GM12878 (cell line): ENCODE results near the gene TIGD7. TPM values are rescaled to one million over a fixed set of nuclear protein-coding genes. Genes with fewer than 3 reads are reported as not detected.

Experiments used
- ATAC-seq: fragments of 200-7000 bp; cut with Tn5 transposase; 3 replicates; pipeline ENCODE4 v1.9.1; 2020; ENCODE audit warnings: mild to moderate bottlenecking, moderate library complexity
- BruUV-seq: library from RNA; stranded (reverse); fragments of 400-500 nt; replicated peaks from 2 replicates; lab custom pipeline; 2021; lab: Mats Ljungman, UMichigan
- CTCF ChIA-PET: fragments of 300-600 bp; sonication (Branson Sonifier 250); formaldehyde crosslinking; extraction: SDS; loops from one replicate; lab custom pipeline; 2021; ENCODE audit warnings: inconsistent platforms; lab: Yijun Ruan, JAX
- POLR2A ChIA-PET: fragments of 350-600 bp; formaldehyde crosslinking; extraction: SDS; loops from one replicate; lab custom pipeline; 2021; ENCODE audit warnings: inconsistent platforms; lab: Charles Lee
- RAD21 ChIA-PET: fragments of 300-600 bp; sonication (Branson Sonifier 250); formaldehyde crosslinking; loops from one replicate; lab custom pipeline; 2023; ENCODE audit warnings: antibody characterized with exemption; ENCODE audit not compliant: unreplicated experiment; lab: Charles Lee
- SMC1A ChIA-PET: fragments of 300-600 bp; sonication (Branson Sonifier 250); formaldehyde crosslinking; loops from one replicate; lab custom pipeline; 2023; ENCODE audit not compliant: unreplicated experiment, uncharacterized antibody; lab: Charles Lee
- DNase-seq: peaks from one replicate; pipeline ENCODE4 v3.0.0-alpha.2; 2011; ENCODE audit warnings: low read depth, low spot score
- FAIRE-seq: peaks from 3 replicates; lab custom pipeline; 2011; peaks lifted over from hg19 to GRCh38; lab: Jason Lieb, UNC
- H2AFZ ChIP-seq: 2 replicates; pipeline ENCODE4 v1.6.0; 2011; ENCODE audit warnings: low read depth, low read length, control low read depth; ENCODE audit not compliant: control insufficient read depth
- H3K27ac ChIP-seq: 2 replicates; pipeline ENCODE4 v1.5.1; 2011; ENCODE audit warnings: control low read depth; ENCODE audit not compliant: control insufficient read depth, insufficient read depth
- H3K27me3 ChIP-seq, 2 experiments: replicated peaks in 1 of 2; 2 replicates each; pipeline versions ENCODE4 v1.6.0 to v1.6.1; 2011; ENCODE audit warnings: low read length in 1 of 2; ENCODE audit not compliant: control insufficient read depth in 2 of 2, insufficient read depth in 2 of 2
- H3K36me3 ChIP-seq, 2 experiments: 2 replicates each; pipeline ENCODE4 v1.5.1; 2011; ENCODE audit warnings: low read length in 1 of 2; ENCODE audit not compliant: control insufficient read depth in 2 of 2, insufficient read depth in 2 of 2
- H3K4me1 ChIP-seq: 2 replicates; pipeline ENCODE4 v1.6.1; 2011; ENCODE audit warnings: mild to moderate bottlenecking, low read length, moderate library complexity, mixed read lengths; ENCODE audit not compliant: control insufficient read depth, insufficient read depth
- H3K4me2 ChIP-seq: 2 replicates; pipeline ENCODE4 v1.6.0; 2011; ENCODE audit warnings: control low read depth; ENCODE audit not compliant: control insufficient read depth, insufficient read depth
- H3K4me3 ChIP-seq: fragments of 200-600 bp; sonication (generic); 2 replicates; pipeline ENCODE4 v1.5.1; 2016
- H3K79me2 ChIP-seq: 2 replicates; pipeline ENCODE4 v1.6.0; 2011; ENCODE audit warnings: low read length; ENCODE audit not compliant: control insufficient read depth, insufficient read depth
- H3K9ac ChIP-seq: 2 replicates; pipeline ENCODE4 v1.8.0; 2011; ENCODE audit warnings: low read length, control low read depth, mixed read lengths; ENCODE audit not compliant: control insufficient read depth, insufficient read depth
- H3K9me3 ChIP-seq: replicated peaks from 3 replicates; pipeline ENCODE4 v1.5.1; 2011; ENCODE audit warnings: mild to moderate bottlenecking, low read length; ENCODE audit not compliant: control insufficient read depth, insufficient read depth
- H4K20me1 ChIP-seq: 2 replicates; pipeline ENCODE4 v1.6.0; 2011; ENCODE audit not compliant: control insufficient read depth, insufficient read depth
- BCL3 ChIP-seq: IDR thresholded peaks from 2 replicates; pipeline ENCODE4 v1.6.1; 2011; ENCODE audit warnings: borderline replicate concordance, low read depth, mild to moderate bottlenecking, moderate library complexity, low read length; ENCODE audit not compliant: insufficient read depth, poor library complexity, severe bottlenecking
- BHLHE40 ChIP-seq, 2 experiments: fragments of 450-650 bp in 1 of 2; IDR thresholded peaks; 2 replicates each; pipeline ENCODE4 v1.6.1; 2011 to 2017; ENCODE audit warnings: low read depth in 2 of 2, borderline replicate concordance in 1 of 2, improper control_type of control experiment in 1 of 2, low read length in 1 of 2, mild to moderate bottlenecking in 1 of 2
- BMI1 ChIP-seq: fragments of 450-650 bp; IDR thresholded peaks from 2 replicates; pipeline ENCODE4 v1.6.1; 2016; ENCODE audit warnings: mild to moderate bottlenecking, moderate library complexity, borderline replicate concordance
- EGR1 ChIP-seq, 2 experiments: IDR thresholded peaks; 1 replicate in 1 of 2; 2 replicates in 1 of 2; pipeline ENCODE4 v1.6.1; 2011 to 2012; ENCODE audit warnings: low read depth in 2 of 2, low read length in 2 of 2, borderline replicate concordance in 1 of 2, mild to moderate bottlenecking in 1 of 2, moderate library complexity in 1 of 2
- HDGF ChIP-seq: fragments of 450-650 bp; IDR thresholded peaks from 2 replicates; pipeline ENCODE4 v1.6.1; 2016; ENCODE audit warnings: antibody characterized with exemption
- MXI1 ChIP-seq: fragments of 150-350 bp; IDR thresholded peaks from 2 replicates; pipeline ENCODE4 v1.6.1; 2011; ENCODE audit warnings: low read depth, mild to moderate bottlenecking, inconsistent platforms, low read length, improper control_type of control experiment
- MYB ChIP-seq: fragments of 150-350 bp; IDR thresholded peaks from 2 replicates; pipeline ENCODE4 v1.6.1; 2014; ENCODE audit warnings: mild to moderate bottlenecking, low read depth, low read length, borderline replicate concordance
- NFXL1 ChIP-seq: fragments of 450-650 bp; IDR thresholded peaks from 2 replicates; pipeline ENCODE4 v1.6.1; 2017; ENCODE audit warnings: antibody characterized with exemption, mild to moderate bottlenecking, borderline replicate concordance
- NR2C2 ChIP-seq: IDR thresholded peaks from 2 replicates; pipeline ENCODE4 v1.6.1; 2011; ENCODE audit warnings: borderline replicate concordance, low read depth; ENCODE audit not compliant: control insufficient read depth, insufficient read length
- POLR2AphosphoS5 ChIP-seq: IDR thresholded peaks from 2 replicates; pipeline ENCODE4 v1.6.1; 2011; ENCODE audit warnings: mild to moderate bottlenecking, low read length, inconsistent platforms
- RELA ChIP-seq: fragments of 450-650 bp; IDR thresholded peaks from 2 replicates; pipeline ENCODE4 v1.8.0; 2014; ENCODE audit warnings: borderline replicate concordance; ENCODE audit not compliant: partially characterized antibody
- RELB ChIP-seq: fragments of 450-650 bp; IDR thresholded peaks from 2 replicates; pipeline ENCODE4 v1.6.1; 2017; ENCODE audit warnings: low read depth, mild to moderate bottlenecking, moderate library complexity
- SUZ12 ChIP-seq: fragments of 200-600 bp; sonication (generic); IDR thresholded peaks from one replicate; pipeline ENCODE4 v1.6.1; 2018; ENCODE audit warnings: antibody characterized with exemption, mild to moderate bottlenecking; ENCODE audit not compliant: unreplicated experiment
- TCF3 ChIP-seq: IDR thresholded peaks from 2 replicates; pipeline ENCODE4 v1.6.1; 2012; ENCODE audit warnings: low read depth, mild to moderate bottlenecking, low read length, borderline replicate concordance; ENCODE audit not compliant: insufficient read depth
- WRNIP1 ChIP-seq: IDR thresholded peaks from 2 replicates; pipeline ENCODE4 v1.6.1; 2011; ENCODE audit warnings: low read depth, low read length, improper control_type of control experiment, borderline replicate concordance
- WGBS: methylation state at CpG from one replicate; pipeline ENCODE4 v1.1.6; 2016; ENCODE audit warnings: low lambda C conversion rate; ENCODE audit not compliant: insufficient replicate concordance, insufficient coverage; ENCODE audit errors: missing lambda C conversion rate; 5-methylcytosine and 5-hydroxymethylcytosine counted together
- in situ Hi-C: fragments of 300-500 bp; cut with MboI; formaldehyde crosslinking; loops from 9 replicates; pipeline ENCODE4 v1.14.3; 2018; ENCODE audit warnings: mixed read lengths
- intact Hi-C: fragments of 100-400 bp; cut with micrococcal nuclease; formaldehyde crosslinking; loops from one replicate; pipeline ENCODE4 v1.14.2; 2022; ENCODE audit not compliant: unreplicated experiment
- polyA plus RNA-seq, 11 experiments: library from polyadenylated mRNA; depleted of rRNA in 4 of 11; unstranded in 6 of 11; stranded (reverse) in 5 of 11; fragments of >200 nt; fragmentation: Nextera tagmentation in 4 of 11; fragmentation: Illumina TruSeq in 1 of 11; extraction: Ambion mirVana in 4 of 11; extraction: Trizol in 1 of 11; gene quantifications; 1 replicate in 1 of 11; 2 replicates in 10 of 11; pipeline versions ENCODE4 v1.2.1 to v1.2.3, GENCODE V29; 2011 to 2016; ENCODE audit warnings: inconsistent platforms in 2 of 11, missing spikeins in 2 of 11, low read depth in 1 of 11
- total RNA-seq, 4 experiments: library from RNA; depleted of rRNA in 3 of 4; stranded (reverse); fragments of >200 nt in 3 of 4; fragmentation: Illumina TruSeq in 1 of 4; extraction: Trizol in 1 of 4; gene quantifications; 2 replicates each; pipeline versions ENCODE4 v1.2.1 to v1.2.3, GENCODE V29; 2013 to 2021
- TF ChIP-seq, protein P1 (sequence below): fragments of 450-650 bp; IDR thresholded peaks from 2 replicates; pipeline ENCODE4 v1.6.1; 2017; ENCODE audit warnings: borderline replicate concordance

TIGD7 gene
- total and polyA plus RNA-seq, 10 of the 15 experiments (the other 5 are each of a cell fraction or from before 2014, with no cell fraction given): 0.37 to 3.8 (median 3.0) TPM

DNA sequence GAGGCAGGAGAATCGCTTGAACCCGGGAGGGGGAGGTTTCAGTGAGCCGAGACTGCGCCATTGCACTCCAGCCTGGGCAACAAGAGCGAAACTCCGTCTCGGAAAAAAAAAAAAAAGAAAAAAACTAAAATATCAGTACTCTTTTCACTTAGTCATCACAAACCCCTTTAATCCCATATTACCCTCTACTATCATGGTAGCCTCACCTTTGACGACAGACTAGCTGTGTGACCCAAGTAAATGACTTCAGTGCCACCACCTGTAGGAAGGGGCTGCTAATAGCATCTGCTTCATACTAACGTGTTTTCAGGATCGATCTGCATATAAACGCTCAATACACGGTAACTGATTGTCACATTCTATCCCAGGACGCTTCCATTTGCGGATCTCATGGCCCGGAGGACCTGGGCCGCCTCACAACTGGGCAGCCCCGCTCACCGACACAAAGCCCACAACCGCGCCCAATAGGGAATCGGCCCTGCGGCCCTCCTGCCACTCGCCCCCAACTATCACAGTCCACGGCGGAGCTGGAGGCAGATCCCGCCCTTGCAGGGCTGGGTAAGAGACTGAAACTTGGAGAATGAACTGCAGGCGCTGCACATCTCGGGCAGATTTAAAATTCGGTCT is 23.0 kb downstream of the TIGD7 start (continued):
- TF ChIP-seq EGR1 (IDR thresholded peaks at IDR 0.05; ENCODE audit: borderline replicate concordance in 1 of 2, low read depth in 2 of 2, low read length in 2 of 2): no peak
- no peak for TF ChIP-seq HDGF
- TF ChIP-seq POLR2AphosphoS5: no peak
- TF ChIP-seq NR2C2: no peak
- TF ChIP-seq SUZ12: no peak
- no peak for TF ChIP-seq BMI1
- TF ChIP-seq, protein P1, sequence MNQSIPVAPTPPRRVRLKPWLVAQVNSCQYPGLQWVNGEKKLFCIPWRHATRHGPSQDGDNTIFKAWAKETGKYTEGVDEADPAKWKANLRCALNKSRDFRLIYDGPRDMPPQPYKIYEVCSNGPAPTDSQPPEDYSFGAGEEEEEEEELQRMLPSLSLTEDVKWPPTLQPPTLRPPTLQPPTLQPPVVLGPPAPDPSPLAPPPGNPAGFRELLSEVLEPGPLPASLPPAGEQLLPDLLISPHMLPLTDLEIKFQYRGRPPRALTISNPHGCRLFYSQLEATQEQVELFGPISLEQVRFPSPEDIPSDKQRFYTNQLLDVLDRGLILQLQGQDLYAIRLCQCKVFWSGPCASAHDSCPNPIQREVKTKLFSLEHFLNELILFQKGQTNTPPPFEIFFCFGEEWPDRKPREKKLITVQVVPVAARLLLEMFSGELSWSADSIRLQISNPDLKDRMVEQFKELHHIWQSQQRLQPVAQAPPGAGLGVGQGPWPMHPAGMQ: no peak
- no peak for TF ChIP-seq WRNIP1
- TF ChIP-seq RELA: no peak

DNA sequence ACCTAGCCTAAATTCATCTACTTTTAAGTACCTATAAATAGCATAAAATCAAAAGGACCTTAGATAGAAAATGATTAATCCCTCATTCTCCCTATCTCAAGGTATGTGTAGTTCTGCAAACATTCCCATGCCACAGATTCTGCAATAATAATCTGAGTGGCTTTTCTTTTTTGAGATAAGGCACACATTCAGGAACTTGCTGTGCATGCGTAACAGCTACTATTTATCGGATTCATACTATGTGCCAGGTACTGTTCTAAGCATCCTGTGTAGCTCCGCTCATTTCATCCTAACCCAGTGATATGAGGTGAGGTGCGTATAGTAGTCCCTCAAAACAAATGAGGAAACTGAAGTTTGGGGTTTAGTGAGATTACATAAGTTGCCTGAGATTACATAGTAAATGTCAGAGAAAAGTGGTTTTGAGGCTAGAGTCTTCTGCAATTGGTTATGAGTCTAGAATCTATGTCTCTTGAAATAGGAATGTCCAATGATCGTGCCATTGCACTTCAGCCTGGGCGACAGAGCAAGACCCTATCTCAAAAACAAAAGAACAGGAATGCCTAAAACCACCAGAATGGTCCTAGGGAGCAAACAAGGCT is 23.9 kb downstream of the TIGD7 start:
- WGBS: 89% methylated on average over 6 of the region's 6 CpGs
- in situ Hi-C loops: no loop called here
- TF ChIP-seq TCF3 (no peak), SUZ12 (no peak), RELB (no peak), BCL3 (no peak), MYB (no peak), MXI1 (no peak), NFXL1 (no peak), BHLHE40 (IDR thresholded peaks at IDR 0.05; ENCODE audit: borderline replicate concordance in 1 of 2, low read depth in 2 of 2, low read length in 1 of 2) (no peak)

More for the DNA sequence above, 23.9 kb downstream of the TIGD7 start:
- H4K20me1 ChIP-seq: no peaks in the 10 kb centered on the region
- H3K4me1 ChIP-seq: peaks cover 10% of the 10 kb centered on the region; the same call in 1 of the 2 replicates
- ChIA-PET POLR2A (interaction anchor here (1.0 kb wide), 1 partner anchor 15 kb away, joined by 3 read pairs; no protein-coding TSS in a partner anchor), CTCF (interaction anchor here (3.8 kb wide), 1 partner anchor 14 kb away, joined by 20 read pairs; no protein-coding TSS in a partner anchor), SMC1A (interaction anchor here (1.1 kb wide), 1 partner anchor 11 kb away, joined by 3 read pairs; no protein-coding TSS in a partner anchor), RAD21 (interaction anchor here (1.4 kb wide), 1 partner anchor 17 kb away, joined by 4 read pairs; no protein-coding TSS in a partner anchor)
- no TSS peak for BruUV-seq
- no peak overlapping the region for H3K27ac ChIP-seq
- peaks cover 13% of the 10 kb centered on the region for H3K9me3 ChIP-seq
- intact Hi-C loops: loop anchor here (5.0 to 10.0 kb wide), 2 partner anchors 89 to 123 kb away; partner anchors contain the start of genes ZNF174 and ZSCAN32
- H3K27me3 ChIP-seq: no peaks in the 10 kb centered on the region
- ATAC-seq: no peak
- H3K4me3 ChIP-seq: no peak overlapping the region
- H2AFZ ChIP-seq: no peak overlapping the region
- H3K4me2 ChIP-seq: no peak overlapping the region
- no peak for FAIRE-seq
- H3K36me3 ChIP-seq: peaks cover 5 to 7% of the 10 kb centered on the region in 2 experiments; a peak in 3 of 4 replicates
- DNase-seq: no peak
- no peak overlapping the region for H3K9ac ChIP-seq
- peaks cover 29% of the 10 kb centered on the region for H3K79me2 ChIP-seq
